Stomach smooth muscle (tissue), 2 donors: ENCODE data around the gene RB1.
A peak's percentile ranks its signal among the peaks of the same experiment; 100 is the strongest.

Experiments used
- H3K27ac ChIP-seq: one replicate; pipeline ENCODE4 v1.7.0; 2013; ENCODE audit warnings: mild to moderate bottlenecking, low read length, inconsistent platforms
- H3K27me3 ChIP-seq, 2 donors: one replicate each; pipeline ENCODE4 v1.7.0; 2013; ENCODE audit warnings: low read length in 2 of 2; ENCODE audit not compliant: insufficient read depth in 2 of 2, control insufficient read depth in 1 of 2
- H3K36me3 ChIP-seq, 2 donors: one replicate each; pipeline ENCODE4 v1.7.0; 2013; ENCODE audit warnings: low read length in 2 of 2; ENCODE audit not compliant: control insufficient read depth in 2 of 2, insufficient read depth in 2 of 2
- H3K4me1 ChIP-seq: one replicate; pipeline ENCODE4 v1.7.0; 2013; ENCODE audit warnings: low read length; ENCODE audit not compliant: control insufficient read depth, insufficient read depth
- H3K4me3 ChIP-seq, 2 donors: one replicate each; pipeline ENCODE4 v1.7.0; 2013; ENCODE audit warnings: low read length in 2 of 2
- H3K9ac ChIP-seq, 2 donors: one replicate each; pipeline ENCODE4 v1.7.0; 2013; ENCODE audit warnings: low read length in 2 of 2, mild to moderate bottlenecking in 1 of 2
- H3K9me3 ChIP-seq, 2 donors: one replicate each; pipeline ENCODE4 v1.7.0; 2013; ENCODE audit warnings: low read length in 2 of 2; ENCODE audit not compliant: control insufficient read depth in 2 of 2
- donor health status: healthy.
- donor health status: Pancreatic carcinoma.

RB1 gene

DNA sequence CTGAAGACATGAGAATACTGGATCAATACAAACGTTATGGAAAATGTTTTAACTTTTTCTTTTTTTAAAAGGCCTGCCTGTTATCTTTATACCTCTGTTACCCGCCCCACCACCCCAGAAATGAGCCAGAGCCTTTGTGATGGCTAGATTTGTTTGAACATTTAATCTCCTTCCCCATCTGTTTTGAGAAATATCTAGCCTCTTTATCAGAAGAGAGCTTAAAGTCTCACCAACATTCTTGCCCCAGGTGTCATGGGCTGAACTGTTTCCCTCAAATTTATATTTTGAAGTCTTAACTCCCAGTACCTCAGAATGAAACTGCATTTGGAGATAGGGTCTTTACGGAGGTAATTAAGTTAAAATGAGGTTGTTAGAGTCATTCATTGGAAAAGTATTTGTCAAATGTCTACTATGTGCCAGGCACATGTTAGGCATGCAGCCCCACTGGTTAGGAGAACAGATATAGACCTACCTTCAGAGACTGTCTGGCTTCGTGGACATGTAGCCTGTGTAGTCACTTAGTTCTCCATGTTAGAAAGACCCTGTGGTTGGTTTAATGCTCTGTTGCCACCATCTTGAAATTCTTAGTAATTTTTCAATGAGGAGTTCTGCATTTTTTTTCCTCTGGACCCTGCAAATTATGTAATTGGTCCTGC is 6.3 kb upstream of the RB1 start:
- Histone ChIP-seq H3K36me3 (no peaks in the 10 kb centered on the region), H3K9me3 (no peaks in the 10 kb centered on the region)

DNA sequence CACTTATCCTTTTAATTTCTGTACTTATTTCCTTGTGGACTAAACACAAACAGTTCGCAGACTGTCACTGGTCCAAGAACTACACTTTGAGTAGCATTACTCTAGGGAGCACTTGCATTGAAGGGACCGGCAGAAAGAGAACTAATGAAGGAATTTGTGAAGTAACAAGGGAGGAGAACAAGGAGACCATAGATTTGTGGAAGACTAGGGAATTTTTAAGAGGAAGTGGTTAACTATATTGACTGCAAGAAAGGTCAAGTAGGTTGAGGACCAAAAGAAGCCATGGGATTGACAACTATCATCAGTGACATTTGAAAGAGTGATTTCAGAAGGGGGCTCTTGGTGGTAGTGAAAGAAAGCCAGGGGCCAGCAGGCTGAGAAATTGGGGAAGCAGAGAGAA is 4.0 kb upstream of the RB1 start:
- Histone ChIP-seq H3K27ac (no peak overlapping the region), H3K4me3 (no peak overlapping the region), H3K9ac (no peak overlapping the region), H3K4me1 (no peaks in the 10 kb centered on the region), H3K36me3 (no peaks in the 10 kb centered on the region), H3K9me3 (no peaks in the 10 kb centered on the region), H3K27me3 (no peaks in the 10 kb centered on the region)

More for the DNA sequence above, 6.3 kb upstream of the RB1 start:
- H3K27me3 ChIP-seq, result no peaks in the 10 kb centered on the region
- H3K4me3 ChIP-seq, result no peak overlapping the region
- no peak overlapping the region for H3K9ac ChIP-seq
- no peak overlapping the region for H3K27ac ChIP-seq
- H3K4me1 ChIP-seq, result no peaks in the 10 kb centered on the region

DNA sequence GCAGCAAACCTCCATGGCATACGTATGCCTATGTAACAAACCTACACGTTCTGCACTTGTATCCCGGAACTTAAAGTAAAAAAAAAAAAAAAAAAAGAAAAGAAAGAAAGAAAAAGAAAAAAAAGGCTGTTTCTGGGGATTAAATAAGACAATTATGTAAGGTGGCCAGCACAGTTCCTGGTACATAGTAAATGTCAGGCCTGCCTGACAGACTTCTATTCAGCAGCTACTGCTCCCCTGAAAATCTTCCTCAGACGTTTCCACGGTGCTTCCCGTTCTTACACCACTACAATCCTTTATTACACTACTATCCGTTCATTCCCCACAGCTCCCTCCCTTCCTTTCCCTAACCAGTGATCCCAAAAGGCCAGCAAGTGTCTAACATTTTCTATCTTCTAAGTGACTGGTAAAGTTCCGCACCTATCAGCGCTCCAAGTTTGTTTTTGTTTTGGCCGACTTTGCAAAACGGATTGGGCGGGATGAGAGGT is 636 bp upstream of the RB1 start:
- Histone ChIP-seq H3K4me3 (peak overlapping the region; percentile 87 to 95), H3K4me1 (peaks cover 3% of the 10 kb centered on the region)

GRCh38 chr13:48304143-48304876 is 759 bp downstream of the RB1 start:
- no peaks in the 10 kb centered on the region for H3K9me3 ChIP-seq
- H3K27me3 ChIP-seq, result no peaks in the 10 kb centered on the region
- peaks cover 3% of the 10 kb centered on the region for H3K4me1 ChIP-seq
- peak overlapping the region; percentile 87 to 95 for H3K4me3 ChIP-seq
- peak overlapping the region; percentile 77 to 97 for H3K9ac ChIP-seq
- H3K27ac ChIP-seq, result peak overlapping the region; percentile 99
- H3K36me3 ChIP-seq, result no peaks in the 10 kb centered on the region

More for the DNA sequence above, 636 bp upstream of the RB1 start:
- H3K27ac ChIP-seq, result peak overlapping the region; percentile 99
- H3K36me3 ChIP-seq, result no peaks in the 10 kb centered on the region
- H3K9ac ChIP-seq, result peak overlapping the region; percentile 97 to 98
- no peaks in the 10 kb centered on the region for H3K9me3 ChIP-seq
- H3K27me3 ChIP-seq, result no peaks in the 10 kb centered on the region

DNA sequence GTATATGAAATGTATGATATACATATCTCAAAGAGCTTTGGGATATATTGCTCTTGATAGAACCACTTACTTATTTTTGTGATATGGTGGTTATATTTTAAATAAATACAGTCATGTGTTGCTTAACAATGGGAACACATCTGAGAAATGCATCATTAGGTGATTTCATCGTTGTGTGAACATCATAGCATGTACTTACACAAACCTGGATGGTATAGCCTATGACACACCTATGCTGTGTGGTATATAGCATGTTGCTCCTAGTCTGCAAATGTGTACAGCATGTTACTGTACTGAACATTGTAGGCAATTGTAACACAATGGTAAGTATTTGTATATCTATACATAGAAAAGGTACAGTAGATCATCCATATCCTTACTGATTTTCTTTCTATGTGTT is 7.7 kb downstream of the RB1 start:
- no peaks in the 10 kb centered on the region for H3K36me3 ChIP-seq
- H3K27ac ChIP-seq, result no peak overlapping the region
- H3K4me1 ChIP-seq, result peaks cover 1% of the 10 kb centered on the region
- no peak overlapping the region for H3K4me3 ChIP-seq
- no peaks in the 10 kb centered on the region for H3K27me3 ChIP-seq
- no peaks in the 10 kb centered on the region for H3K9me3 ChIP-seq
- no peak overlapping the region for H3K9ac ChIP-seq

GRCh38 chr13:48315969-48316650 is 12.6 kb downstream of the RB1 start:
- Histone ChIP-seq H3K27me3 (no peaks in the 10 kb centered on the region), H3K4me1 (peaks cover 7% of the 10 kb centered on the region), H3K27ac (no peak overlapping the region), H3K9me3 (no peaks in the 10 kb centered on the region), H3K4me3 (no peak overlapping the region), H3K36me3 (peaks cover 0 to 2% of the 10 kb centered on the region in 2 donors), H3K9ac (no peak overlapping the region)

- H3K9me3 ChIP-seq, result no peaks in the 10 kb centered on the region
- no peak overlapping the region for H3K9ac ChIP-seq
- H3K27me3 ChIP-seq, result no peaks in the 10 kb centered on the region
- peaks cover 0 to 2% of the 10 kb centered on the region in 2 donors for H3K36me3 ChIP-seq
- H3K4me3 ChIP-seq, result peak overlapping the region in 1 of 2 donors; percentile 58
- no peak overlapping the region for H3K27ac ChIP-seq
- H3K4me1 ChIP-seq, result peaks cover 7% of the 10 kb centered on the region
These were observed 13.4 kb downstream of the RB1 start for GRCh38 chr13:48316826-48317510.

DNA sequence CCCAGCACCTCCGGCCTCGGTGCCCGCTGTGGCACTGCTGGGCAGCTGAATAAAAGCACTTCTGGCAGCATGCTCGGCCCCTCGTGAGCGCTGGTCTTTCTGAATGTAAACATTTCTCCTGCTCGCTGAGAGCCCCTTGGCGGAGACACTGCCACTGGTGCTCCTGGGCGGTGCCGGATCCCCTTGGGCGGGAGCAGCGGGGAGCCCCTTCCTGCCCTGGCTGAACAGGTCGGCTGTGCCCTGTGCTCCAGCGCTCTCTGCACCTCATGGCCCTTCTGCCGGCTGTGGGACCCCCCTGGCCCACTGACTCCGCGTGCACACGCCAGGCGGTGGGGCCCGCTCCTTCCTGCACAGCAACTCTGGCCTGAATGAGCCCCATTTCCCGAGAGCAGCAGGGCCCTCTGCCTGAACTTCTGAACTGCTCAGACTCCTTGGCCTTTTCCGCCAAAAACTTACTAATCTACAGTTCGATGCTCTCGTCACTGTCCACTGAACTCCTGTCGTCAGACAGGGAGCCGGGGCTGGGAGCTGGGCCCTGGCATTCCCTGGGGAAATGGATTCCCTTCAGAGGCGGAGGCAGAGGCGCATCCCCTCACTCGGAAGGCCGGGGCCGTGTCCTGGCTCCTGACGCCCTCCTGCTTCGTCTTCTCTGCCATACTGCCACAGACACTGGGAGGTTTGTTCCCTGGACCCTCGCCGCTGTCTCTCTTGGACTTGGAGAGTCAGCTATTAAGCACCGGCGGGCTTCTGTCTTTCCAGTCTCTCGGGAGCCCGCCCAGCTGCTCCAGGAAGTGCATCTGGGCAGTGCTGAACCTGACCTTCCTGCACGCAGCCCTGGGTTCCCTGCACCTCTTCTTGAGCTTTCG is 14.2 kb downstream of the RB1 start:
- Histone ChIP-seq H3K9me3 (no peaks in the 10 kb centered on the region), H3K27me3 (no peaks in the 10 kb centered on the region), H3K36me3 (peaks cover 0 to 2% of the 10 kb centered on the region in 2 donors), H3K4me1 (peaks cover 7% of the 10 kb centered on the region), H3K4me3 (peak overlapping the region in 1 of 2 donors; percentile 58), H3K27ac (no peak overlapping the region), H3K9ac (no peak overlapping the region)

DNA sequence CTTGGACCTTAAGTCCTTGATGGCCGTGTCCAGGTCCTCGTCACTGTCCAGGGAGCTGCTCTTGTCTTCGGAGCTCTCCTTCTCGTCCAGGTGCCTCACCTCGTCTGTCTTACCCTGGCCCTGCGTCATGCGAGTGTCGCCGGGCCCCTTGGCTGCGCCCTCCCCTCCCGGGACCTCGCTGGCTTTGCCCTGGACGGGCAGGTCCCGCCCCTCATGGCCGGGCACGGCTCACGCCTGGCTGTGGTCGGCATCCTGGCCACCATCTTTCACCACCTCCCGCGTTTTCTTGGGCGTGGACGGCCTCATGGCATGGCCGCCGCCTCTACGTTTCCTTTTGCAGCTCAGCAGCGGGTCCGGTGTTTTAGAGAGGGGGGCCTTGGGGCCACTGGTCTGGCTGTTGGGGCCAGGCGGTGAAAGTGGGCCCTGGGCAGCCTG is 14.8 kb downstream of the RB1 start:
- Histone ChIP-seq H3K27me3 (no peaks in the 10 kb centered on the region), H3K27ac (no peak overlapping the region), H3K36me3 (peaks cover 0 to 2% of the 10 kb centered on the region in 2 donors), H3K9me3 (no peaks in the 10 kb centered on the region), H3K4me3 (peak overlapping the region; percentile 25 to 58), H3K9ac (no peak overlapping the region), H3K4me1 (peaks cover 7% of the 10 kb centered on the region)
